CD4-positive, alpha-beta T cell (primary cell): Measurements from ENCODE around the gene CCDC33. TPM values are rescaled to one million over a fixed set of nuclear protein-coding genes. Genes with fewer than 3 reads are reported as not detected.

ENCODE experiments used
- ATAC-seq: fragments of 200-7000 bp; cut with Tn5 transposase; one replicate; pipeline ENCODE4 v1.10.0; 2022; ENCODE audit warnings: mild to moderate bottlenecking; ENCODE audit not compliant: poor library complexity
- CTCF ChIA-PET: fragments of 350-600 bp; sonication (Branson Sonifier 250); formaldehyde crosslinking; loops from one replicate; lab custom pipeline; 2021; ENCODE audit warnings: antibody characterized with exemption, inconsistent platforms; lab: Charles Lee
- POLR2A ChIA-PET: fragments of 350-600 bp; sonication (Branson Sonifier 250); formaldehyde crosslinking; loops from one replicate; lab custom pipeline; 2021; ENCODE audit warnings: antibody characterized with exemption, inconsistent platforms; lab: Charles Lee
- DNase-seq, 14 experiments: peaks; one replicate each; pipeline ENCODE4 v3.0.0-alpha.2; 2013 to 2020; ENCODE audit warnings: mixed read lengths in 2 of 14
- H3K27ac ChIP-seq, 2 donors: one replicate each; pipeline versions ENCODE4 v1.5.1 to v1.7.0; 2013; ENCODE audit warnings: low read length in 2 of 2, low read depth in 1 of 2, mild to moderate bottlenecking in 1 of 2
- H3K27me3 ChIP-seq, 2 experiments: 1 replicate in 1 of 2; 2 replicates in 1 of 2; pipeline versions ENCODE4 v1.6.1 to v1.7.0; 2013; ENCODE audit warnings: low read length in 2 of 2, control low read depth in 1 of 2, mild to moderate bottlenecking in 1 of 2, moderate library complexity in 1 of 2; ENCODE audit not compliant: insufficient read depth in 2 of 2, control insufficient read depth in 1 of 2
- H3K36me3 ChIP-seq: one replicate; pipeline ENCODE4 v1.6.1; 2013; ENCODE audit warnings: low read length, control low read depth; ENCODE audit not compliant: insufficient read depth
- H3K4me1 ChIP-seq: one replicate; pipeline ENCODE4 v1.6.1; 2013; ENCODE audit warnings: low read length, control low read depth; ENCODE audit not compliant: insufficient read depth
- H3K4me3 ChIP-seq: one replicate; pipeline ENCODE4 v1.5.1; 2013; ENCODE audit warnings: mild to moderate bottlenecking, low read length, moderate library complexity
- H3K9me3 ChIP-seq, 2 experiments: 1 replicate in 1 of 2; 2 replicates in 1 of 2; pipeline versions ENCODE4 v1.6.1 to v1.7.0; 2013; ENCODE audit warnings: low read length in 2 of 2, mild to moderate bottlenecking in 2 of 2, control low read depth in 1 of 2, moderate library complexity in 1 of 2; ENCODE audit not compliant: control insufficient read depth in 1 of 2, insufficient read depth in 1 of 2
- H3K27ac Mint-ChIP-seq: one replicate; pipeline ENCODE4 v1.8.0; 2020; ENCODE audit warnings: mixed read lengths
- H3K27me3 Mint-ChIP-seq: one replicate; pipeline ENCODE4 v1.8.0; 2021; ENCODE audit warnings: mixed read lengths
- H3K36me3 Mint-ChIP-seq: one replicate; pipeline ENCODE4 v1.8.0; 2021; ENCODE audit warnings: low read depth, mixed read lengths
- H3K4me1 Mint-ChIP-seq: one replicate; pipeline ENCODE4 v1.8.0; 2021; ENCODE audit warnings: low read depth, mixed read lengths
- H3K4me3 Mint-ChIP-seq: one replicate; pipeline ENCODE4 v1.8.0; 2020; ENCODE audit warnings: mild to moderate bottlenecking, mixed read lengths
- H3K9me3 Mint-ChIP-seq: one replicate; pipeline ENCODE4 v1.8.0; 2020; ENCODE audit warnings: mixed read lengths
- intact Hi-C, 2 experiments: fragments of 100-400 bp; cut with DNase I in 1 of 2; cut with micrococcal nuclease in 1 of 2; formaldehyde crosslinking; loops; one replicate each; pipeline versions ENCODE4 v1.15.1 to v1.9.0; 2023 to 2025; cut with DNase I, micrococcal nuclease
- total RNA-seq, 174 experiments: library from RNA in 2 of 174; stranded (reverse) in 2 of 174; gene quantifications; one replicate each; pipeline ENCODE4 v1.2.3 and lab custom pipeline; 2021 to 2026
- TF ChIP-seq, protein P1 (sequence below): fragments of 200-600 bp; IDR thresholded peaks from one replicate; pipeline ENCODE4 v1.8.0; 2022; ENCODE audit warnings: antibody characterized with exemption, mild to moderate bottlenecking

Gene CCDC33
- total RNA-seq, 2 experiments from 2014 or later = not detected

DNA sequence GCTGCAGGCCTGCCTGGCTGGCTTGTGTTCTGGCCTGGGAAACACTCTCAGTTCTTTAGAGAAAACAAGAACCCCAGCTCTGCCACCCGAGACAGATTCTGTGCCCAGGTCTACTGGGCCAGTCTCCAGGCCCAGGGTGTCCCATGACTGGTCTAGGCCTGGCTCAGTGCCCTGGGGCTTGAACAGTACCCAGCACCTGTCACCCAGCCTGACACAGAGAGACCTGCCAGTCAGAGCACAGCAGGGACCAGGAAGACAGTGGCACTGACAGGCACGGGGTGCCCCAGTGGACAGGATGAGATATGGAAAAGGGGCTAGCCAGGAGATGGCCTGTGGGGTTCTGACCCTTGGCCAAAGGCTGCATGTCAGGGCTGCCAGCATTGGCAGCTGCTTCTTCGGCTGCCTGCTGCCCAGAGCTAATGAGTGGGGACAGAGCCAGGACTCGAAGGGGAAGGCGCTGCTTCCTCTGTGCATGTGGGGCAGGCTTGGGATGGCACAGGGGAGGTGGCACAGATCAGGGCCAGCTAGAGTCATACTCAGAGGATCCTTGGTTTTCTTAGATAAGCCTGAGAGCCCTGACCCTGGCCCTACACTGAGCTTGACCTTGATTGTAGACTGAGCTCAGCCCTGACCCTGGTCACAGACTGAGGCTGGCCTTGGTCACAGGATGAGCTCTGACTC lies 15.1 kb downstream of the CCDC33 start:
- TF ChIP-seq, protein P1, sequence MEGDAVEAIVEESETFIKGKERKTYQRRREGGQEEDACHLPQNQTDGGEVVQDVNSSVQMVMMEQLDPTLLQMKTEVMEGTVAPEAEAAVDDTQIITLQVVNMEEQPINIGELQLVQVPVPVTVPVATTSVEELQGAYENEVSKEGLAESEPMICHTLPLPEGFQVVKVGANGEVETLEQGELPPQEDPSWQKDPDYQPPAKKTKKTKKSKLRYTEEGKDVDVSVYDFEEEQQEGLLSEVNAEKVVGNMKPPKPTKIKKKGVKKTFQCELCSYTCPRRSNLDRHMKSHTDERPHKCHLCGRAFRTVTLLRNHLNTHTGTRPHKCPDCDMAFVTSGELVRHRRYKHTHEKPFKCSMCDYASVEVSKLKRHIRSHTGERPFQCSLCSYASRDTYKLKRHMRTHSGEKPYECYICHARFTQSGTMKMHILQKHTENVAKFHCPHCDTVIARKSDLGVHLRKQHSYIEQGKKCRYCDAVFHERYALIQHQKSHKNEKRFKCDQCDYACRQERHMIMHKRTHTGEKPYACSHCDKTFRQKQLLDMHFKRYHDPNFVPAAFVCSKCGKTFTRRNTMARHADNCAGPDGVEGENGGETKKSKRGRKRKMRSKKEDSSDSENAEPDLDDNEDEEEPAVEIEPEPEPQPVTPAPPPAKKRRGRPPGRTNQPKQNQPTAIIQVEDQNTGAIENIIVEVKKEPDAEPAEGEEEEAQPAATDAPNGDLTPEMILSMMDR = no peak
- intact Hi-C loops = no loop called here
- H3K4me1 Mint-ChIP-seq = no peaks in the 10 kb centered on the region
- H3K4me3 ChIP-seq = no peak overlapping the region
- peaks cover 0 to 3% of the 10 kb centered on the region in 2 experiments for H3K27me3 ChIP-seq
- peaks cover 11% of the 10 kb centered on the region for H3K27me3 Mint-ChIP-seq
- H3K4me1 ChIP-seq = no peaks in the 10 kb centered on the region
- H3K4me3 Mint-ChIP-seq = no peak overlapping the region
- no peaks in the 10 kb centered on the region for H3K9me3 Mint-ChIP-seq
- CTCF ChIA-PET = no interaction called here
- H3K27ac Mint-ChIP-seq = no peak overlapping the region
- H3K36me3 ChIP-seq = no peaks in the 10 kb centered on the region
- POLR2A ChIA-PET = no interaction called here
- no peak for ATAC-seq
- H3K9me3 ChIP-seq = no peaks in the 10 kb centered on the region
- DNase-seq = no peak
- no peaks in the 10 kb centered on the region for H3K36me3 Mint-ChIP-seq
- H3K27ac ChIP-seq = no peak overlapping the region

DNA sequence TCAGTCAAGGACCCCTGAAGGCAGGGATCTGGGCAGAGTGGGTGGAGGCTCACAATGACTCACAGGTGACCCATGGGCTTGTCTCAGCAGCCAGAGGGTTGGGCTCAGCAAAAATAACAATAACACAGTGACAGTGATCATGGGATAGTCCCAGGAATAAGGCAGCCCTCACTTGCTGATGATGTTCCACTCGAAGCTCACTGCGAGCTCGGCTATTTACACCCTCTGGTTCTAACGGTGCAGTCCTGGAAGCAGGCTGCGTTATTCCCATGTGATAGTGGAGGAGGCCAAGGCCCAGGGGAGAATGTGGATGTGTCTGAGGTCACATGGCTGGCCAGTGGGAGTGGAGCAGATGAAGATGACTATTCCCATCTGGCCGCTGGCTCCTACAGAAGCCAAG lies 16.2 kb downstream of the CCDC33 start:
- H3K36me3 ChIP-seq = no peaks in the 10 kb centered on the region
- Mint-ChIP-seq H3K27ac (no peak overlapping the region), H3K27me3 (peaks cover 9% of the 10 kb centered on the region), H3K4me3 (no peak overlapping the region), H3K9me3 (no peaks in the 10 kb centered on the region), H3K36me3 (no peaks in the 10 kb centered on the region), H3K4me1 (no peaks in the 10 kb centered on the region)
- H3K27me3 ChIP-seq = no peaks in the 10 kb centered on the region
- H3K4me1 ChIP-seq = no peaks in the 10 kb centered on the region
- no peak overlapping the region for H3K4me3 ChIP-seq
- TF ChIP-seq, protein P1 = no peak
- H3K9me3 ChIP-seq = peaks cover 0 to 5% of the 10 kb centered on the region in 2 experiments
- ChIA-PET POLR2A (no interaction called here), CTCF (no interaction called here)
- H3K27ac ChIP-seq = no peak overlapping the region
- DNase-seq = no peak
- intact Hi-C loops = no loop called here
- no peak for ATAC-seq

DNA sequence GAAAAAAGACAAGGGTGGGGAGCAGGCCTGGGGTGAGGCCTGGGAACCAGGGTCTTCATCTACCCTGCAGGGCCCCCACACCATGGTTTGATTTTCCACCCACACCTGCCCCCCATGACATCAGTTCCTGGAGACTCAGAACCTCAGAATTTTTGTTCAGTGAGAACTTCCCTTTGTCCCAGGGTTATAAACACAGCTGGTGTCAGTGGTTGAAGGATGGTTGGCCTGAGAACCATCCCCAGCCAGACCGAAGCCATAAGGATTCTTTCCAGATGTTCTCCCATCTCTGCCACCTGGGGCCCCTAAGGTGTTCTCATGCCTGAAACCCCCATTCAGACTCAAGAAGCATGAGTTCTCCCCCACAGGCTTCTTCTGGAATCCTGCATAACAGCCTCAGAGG lies 16.6 kb downstream of the CCDC33 start:
- H3K36me3 Mint-ChIP-seq = no peaks in the 10 kb centered on the region
- no peak overlapping the region for H3K27ac Mint-ChIP-seq

More for the DNA sequence above, 16.6 kb downstream of the CCDC33 start:
- ChIA-PET POLR2A (no interaction called here), CTCF (no interaction called here)
- no peaks in the 10 kb centered on the region for H3K4me1 ChIP-seq
- DNase-seq (no peak), ATAC-seq (no peak)
- H3K27ac ChIP-seq = no peak overlapping the region
- Mint-ChIP-seq H3K4me3 (no peak overlapping the region), H3K4me1 (no peaks in the 10 kb centered on the region), H3K9me3 (no peaks in the 10 kb centered on the region), H3K27me3 (peaks cover 8% of the 10 kb centered on the region)
- peaks cover 0 to 6% of the 10 kb centered on the region in 2 experiments for H3K9me3 ChIP-seq
- TF ChIP-seq, protein P1 = no peak
- no peak overlapping the region for H3K4me3 ChIP-seq
- H3K27me3 ChIP-seq = no peaks in the 10 kb centered on the region
- H3K36me3 ChIP-seq = no peaks in the 10 kb centered on the region
- intact Hi-C loops = no loop called here
